Measurements from ENCODE around the gene WBP2. TPM values are rescaled to one million over a fixed set of nuclear protein-coding genes. Genes with fewer than 3 reads are reported as not detected.

Gene WBP2
- total RNA-seq, 1 experiment from 2014 or later = 18.7 TPM

- DNase-seq (ENCODE audit: low spot score) = no peak
These were observed 20.0 kb downstream of the WBP2 start for GRCh38 chr17:75834928-75835653.

GRCh38 chr17:75834279-75834920, 20.7 kb downstream of the WBP2 start:
- DNase-seq (ENCODE audit: low spot score) = no peak
- in situ Hi-C loops (cut with HindIII; ENCODE audit: low sequenced_read_pairs) = no loop called here

More at GRCh38 chr17:75834928-75835653, 20.0 kb downstream of the WBP2 start:
- in situ Hi-C loops (cut with HindIII; ENCODE audit: low sequenced_read_pairs) = no loop called here

GRCh38 chr17:75832652-75833400, 22.3 kb downstream of the WBP2 start:
- peak; percentile 35 for DNase-seq (ENCODE audit: low spot score)
- in situ Hi-C loops (cut with HindIII; ENCODE audit: low sequenced_read_pairs) = no loop called here

GRCh38 chr17:75832164-75832651, 22.9 kb downstream of the WBP2 start:
- no peak for DNase-seq (ENCODE audit: low spot score)
- in situ Hi-C loops (cut with HindIII; ENCODE audit: low sequenced_read_pairs) = no loop called here

- no peak for DNase-seq (ENCODE audit: low spot score)
- in situ Hi-C loops (cut with HindIII; ENCODE audit: low sequenced_read_pairs) = no loop called here
These were observed 24.0 kb downstream of the WBP2 start for GRCh38 chr17:75831032-75831571.

GRCh38 chr17:75830164-75831031, 24.7 kb downstream of the WBP2 start:
- no peak for DNase-seq (ENCODE audit: low spot score)
- in situ Hi-C loops (cut with HindIII; ENCODE audit: low sequenced_read_pairs) = no loop called here

- no peak for DNase-seq (ENCODE audit: low spot score)
- in situ Hi-C loops (cut with HindIII; ENCODE audit: low sequenced_read_pairs) = no loop called here
These were observed 25.4 kb downstream of the WBP2 start for GRCh38 chr17:75829747-75830146.

GRCh38 chr17:75828741-75829140, 26.4 kb downstream of the WBP2 start:
- DNase-seq (ENCODE audit: low spot score) = no peak
- in situ Hi-C loops (cut with HindIII; ENCODE audit: low sequenced_read_pairs) = no loop called here

- in situ Hi-C loops (cut with HindIII; ENCODE audit: low sequenced_read_pairs) = no loop called here
- DNase-seq (ENCODE audit: low spot score) = no peak
These were observed 27.1 kb downstream of the WBP2 start for GRCh38 chr17:75828076-75828400.

- in situ Hi-C loops (cut with HindIII; ENCODE audit: low sequenced_read_pairs) = no loop called here
- peak; percentile 85 for DNase-seq (ENCODE audit: low spot score)
These were observed 27.6 kb downstream of the WBP2 start for GRCh38 chr17:75827308-75828075.

- DNase-seq (ENCODE audit: low spot score) = no peak
- in situ Hi-C loops (cut with HindIII; ENCODE audit: low sequenced_read_pairs) = no loop called here
These were observed 28.4 kb downstream of the WBP2 start for GRCh38 chr17:75826561-75827307.

- in situ Hi-C loops (cut with HindIII; ENCODE audit: low sequenced_read_pairs) = no loop called here
- no peak for DNase-seq (ENCODE audit: low spot score)
These were observed 29.3 kb downstream of the WBP2 start for GRCh38 chr17:75825748-75826370.

- DNase-seq (ENCODE audit: low spot score) = no peak
- in situ Hi-C loops (cut with HindIII; ENCODE audit: low sequenced_read_pairs) = no loop called here
These were observed 30.0 kb downstream of the WBP2 start for GRCh38 chr17:75825149-75825552.

GRCh38 chr17:75824666-75825065, 30.5 kb downstream of the WBP2 start:
- DNase-seq (ENCODE audit: low spot score) = no peak
- in situ Hi-C loops (cut with HindIII; ENCODE audit: low sequenced_read_pairs) = no loop called here

GRCh38 chr17:75824050-75824552, 31.0 kb downstream of the WBP2 start:
- peak; percentile 78 for DNase-seq (ENCODE audit: low spot score)
- in situ Hi-C loops (cut with HindIII; ENCODE audit: low sequenced_read_pairs) = no loop called here

GRCh38 chr17:75823257-75824041, 31.7 kb downstream of the WBP2 start:
- in situ Hi-C loops (cut with HindIII; ENCODE audit: low sequenced_read_pairs) = no loop called here

More at GRCh38 chr17:75823257-75824041, 31.7 kb downstream of the WBP2 start:
- no peak for DNase-seq (ENCODE audit: low spot score)

All from G401 (cell line).